Nephron progenitor cell (in vitro differentiated cells): ENCODE results near the gene TBL1X.
"Not testable (repeated sequence)": the region's sequence is repeated elsewhere in the genome, so short reads cannot be mapped to it uniquely, and the experiment has no call there.

Source experiments
- DNase-seq: peaks from one replicate; pipeline ENCODE4 v3.0.0; 2021
- H3K27ac Mint-ChIP-seq: 2 replicates; pipeline ENCODE4 v1.8.0; 2021; ENCODE audit warnings: mild to moderate bottlenecking, moderate library complexity, mixed read lengths
- H3K27me3 Mint-ChIP-seq: 2 replicates; pipeline ENCODE4 v1.8.0; 2021; ENCODE audit warnings: mild to moderate bottlenecking, low read depth, mixed read lengths; ENCODE audit not compliant: poor library complexity
- H3K36me3 Mint-ChIP-seq: 2 replicates; pipeline ENCODE4 v1.8.0; 2021; ENCODE audit warnings: low read depth, mixed read lengths
- H3K4me1 Mint-ChIP-seq: 2 replicates; pipeline ENCODE4 v1.8.0; 2021; ENCODE audit warnings: mixed read lengths
- H3K4me3 Mint-ChIP-seq: 2 replicates; pipeline ENCODE4 v1.8.0; 2021; ENCODE audit warnings: mild to moderate bottlenecking, moderate library complexity, mixed read lengths
- H3K9me3 Mint-ChIP-seq: 2 replicates; pipeline ENCODE4 v1.8.0; 2021; ENCODE audit warnings: mild to moderate bottlenecking, moderate library complexity, mixed read lengths
- TF ChIP-seq, protein P1 (sequence below): fragments of 200-600 bp; sonication (generic); IDR thresholded peaks from 2 replicates; pipeline ENCODE4 v1.5.0; 2021; ENCODE audit warnings: antibody characterized with exemption

The TBL1X gene

GRCh38 chrX:9473708-9474107 lies 8.8 kb downstream of the TBL1X start:
- no peak overlapping the region for H3K4me3 Mint-ChIP-seq
- peaks cover 35% of the 10 kb centered on the region for H3K4me1 Mint-ChIP-seq
- no peak overlapping the region for H3K27ac Mint-ChIP-seq
- peaks cover 79% of the 10 kb centered on the region for H3K36me3 Mint-ChIP-seq
- no peaks in the 10 kb centered on the region for H3K27me3 Mint-ChIP-seq
- no peak for DNase-seq
- H3K9me3 Mint-ChIP-seq = peaks cover 73% of the 10 kb centered on the region
- TF ChIP-seq, protein P1, sequence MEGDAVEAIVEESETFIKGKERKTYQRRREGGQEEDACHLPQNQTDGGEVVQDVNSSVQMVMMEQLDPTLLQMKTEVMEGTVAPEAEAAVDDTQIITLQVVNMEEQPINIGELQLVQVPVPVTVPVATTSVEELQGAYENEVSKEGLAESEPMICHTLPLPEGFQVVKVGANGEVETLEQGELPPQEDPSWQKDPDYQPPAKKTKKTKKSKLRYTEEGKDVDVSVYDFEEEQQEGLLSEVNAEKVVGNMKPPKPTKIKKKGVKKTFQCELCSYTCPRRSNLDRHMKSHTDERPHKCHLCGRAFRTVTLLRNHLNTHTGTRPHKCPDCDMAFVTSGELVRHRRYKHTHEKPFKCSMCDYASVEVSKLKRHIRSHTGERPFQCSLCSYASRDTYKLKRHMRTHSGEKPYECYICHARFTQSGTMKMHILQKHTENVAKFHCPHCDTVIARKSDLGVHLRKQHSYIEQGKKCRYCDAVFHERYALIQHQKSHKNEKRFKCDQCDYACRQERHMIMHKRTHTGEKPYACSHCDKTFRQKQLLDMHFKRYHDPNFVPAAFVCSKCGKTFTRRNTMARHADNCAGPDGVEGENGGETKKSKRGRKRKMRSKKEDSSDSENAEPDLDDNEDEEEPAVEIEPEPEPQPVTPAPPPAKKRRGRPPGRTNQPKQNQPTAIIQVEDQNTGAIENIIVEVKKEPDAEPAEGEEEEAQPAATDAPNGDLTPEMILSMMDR = no peak

DNA sequence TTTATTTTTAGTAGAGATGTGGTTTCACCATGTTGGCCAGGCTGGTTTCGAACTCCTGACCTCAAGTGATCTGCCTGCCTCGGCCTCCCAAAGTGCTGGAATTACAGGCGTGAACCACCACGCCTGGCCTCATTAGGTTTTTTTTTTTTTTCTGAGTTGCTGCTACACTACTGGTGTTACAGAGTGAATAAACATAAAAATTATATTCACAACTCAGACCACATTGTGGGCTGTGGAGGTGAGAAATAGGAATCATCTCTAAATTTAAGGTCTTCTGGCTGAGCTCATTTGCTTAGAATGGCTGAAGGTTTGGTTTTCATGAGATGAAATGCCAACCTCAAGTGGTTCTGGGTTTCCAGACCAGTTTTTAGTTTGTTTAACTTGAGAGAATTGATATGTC lies 10.6 kb downstream of the TBL1X start:
- Mint-ChIP-seq H3K36me3 (peaks cover 84% of the 10 kb centered on the region), H3K4me1 (peaks cover 29% of the 10 kb centered on the region), H3K9me3 (peaks cover 79% of the 10 kb centered on the region)
- not testable (repeated sequence) for H3K27me3 Mint-ChIP-seq, H3K4me3 Mint-ChIP-seq, H3K27ac Mint-ChIP-seq, DNase-seq

DNA sequence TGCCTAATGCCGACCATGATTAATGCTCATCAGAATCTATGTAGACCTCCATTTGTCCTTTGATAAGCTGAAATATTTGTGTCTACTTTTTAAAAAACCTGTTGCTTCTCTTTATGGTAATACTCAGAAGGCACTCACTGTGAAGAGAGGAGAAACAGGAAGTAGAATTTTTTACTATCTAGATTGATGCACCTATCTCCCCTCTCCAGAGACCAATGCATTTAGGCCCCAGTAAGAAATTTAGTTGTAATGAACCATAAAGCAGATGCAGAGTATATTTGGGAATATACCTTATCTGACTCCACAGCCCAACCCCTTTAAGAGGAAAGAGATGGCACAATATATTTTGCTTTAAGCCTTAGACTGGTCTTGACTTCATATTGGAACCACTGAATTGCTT lies 11.1 kb downstream of the TBL1X start:
- Mint-ChIP-seq H3K9me3 (peaks cover 79% of the 10 kb centered on the region), H3K27ac (no peak overlapping the region), H3K4me3 (no peak overlapping the region), H3K4me1 (peaks cover 27% of the 10 kb centered on the region), H3K36me3 (peaks cover 84% of the 10 kb centered on the region), H3K27me3 (peaks cover 5% of the 10 kb centered on the region)
- no peak for DNase-seq
- TF ChIP-seq, protein P1 = no peak

DNA sequence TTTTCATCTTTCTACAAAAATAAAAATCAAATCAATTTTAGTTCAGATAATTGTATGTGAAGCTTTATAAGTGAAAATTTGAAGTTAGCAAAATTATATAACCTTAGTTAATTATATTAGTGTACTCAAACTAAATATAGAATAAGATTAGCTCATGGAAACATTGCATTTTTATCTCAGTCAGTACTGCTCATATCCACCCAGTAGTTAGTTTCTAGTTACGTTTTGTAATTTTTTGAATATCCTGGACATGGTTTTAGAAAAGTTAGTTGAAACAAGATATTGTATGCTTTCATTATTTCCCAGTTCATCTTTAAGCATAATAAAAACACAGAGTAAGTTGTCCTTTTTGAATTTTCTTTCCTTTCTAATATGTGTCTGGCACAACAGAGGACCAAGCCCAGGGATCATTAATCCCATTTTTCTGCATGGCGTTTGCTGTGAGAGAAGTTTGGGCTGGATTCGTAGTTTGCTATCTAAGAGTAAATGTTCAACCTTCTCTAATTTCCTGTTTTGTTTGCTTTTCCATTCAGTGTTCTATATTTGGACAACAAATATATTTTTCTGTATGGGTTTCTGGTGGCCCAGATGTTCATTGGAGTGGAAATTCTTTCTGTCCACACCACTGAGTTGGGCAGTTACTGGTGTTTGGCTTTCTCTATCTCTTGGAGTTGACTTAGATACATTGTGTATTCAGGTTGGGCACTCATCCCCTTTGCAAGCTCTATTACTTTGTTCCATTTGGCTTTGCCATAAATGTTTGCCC lies 12.1 kb downstream of the TBL1X start:
- Mint-ChIP-seq H3K4me3 (no peak overlapping the region), H3K9me3 (peaks cover 75% of the 10 kb centered on the region), H3K27ac (no peak overlapping the region), H3K4me1 (peaks cover 17% of the 10 kb centered on the region), H3K36me3 (peaks cover 84% of the 10 kb centered on the region), H3K27me3 (peaks cover 5% of the 10 kb centered on the region)
- TF ChIP-seq, protein P1 = no peak
- DNase-seq = no peak

DNA sequence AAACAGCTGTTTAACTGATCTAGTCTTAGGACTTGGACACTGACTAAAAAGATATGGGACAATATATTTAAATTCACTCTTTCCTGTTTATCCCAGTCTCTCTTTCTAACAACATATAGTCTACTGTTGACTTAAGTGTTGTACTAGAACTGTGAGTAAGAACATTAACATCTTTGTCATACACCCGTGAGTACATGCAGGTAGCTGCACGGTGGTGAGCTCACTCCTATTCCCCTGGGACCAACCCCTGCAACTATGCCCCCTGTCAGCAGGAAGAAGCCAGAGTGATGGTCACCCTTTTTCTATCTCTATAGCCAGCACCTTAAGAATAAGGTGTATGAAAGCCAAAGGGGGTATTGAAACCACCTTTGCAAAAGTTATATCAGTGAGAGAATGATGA lies 17.6 kb downstream of the TBL1X start:
- DNase-seq = no peak
- no peak overlapping the region for H3K27ac Mint-ChIP-seq
- TF ChIP-seq, protein P1 = no peak
- peaks cover 5% of the 10 kb centered on the region for H3K27me3 Mint-ChIP-seq
- H3K4me3 Mint-ChIP-seq = no peak overlapping the region
- peaks cover 85% of the 10 kb centered on the region for H3K9me3 Mint-ChIP-seq
- H3K4me1 Mint-ChIP-seq = peaks cover 24% of the 10 kb centered on the region
- H3K36me3 Mint-ChIP-seq = peaks cover 95% of the 10 kb centered on the region

DNA sequence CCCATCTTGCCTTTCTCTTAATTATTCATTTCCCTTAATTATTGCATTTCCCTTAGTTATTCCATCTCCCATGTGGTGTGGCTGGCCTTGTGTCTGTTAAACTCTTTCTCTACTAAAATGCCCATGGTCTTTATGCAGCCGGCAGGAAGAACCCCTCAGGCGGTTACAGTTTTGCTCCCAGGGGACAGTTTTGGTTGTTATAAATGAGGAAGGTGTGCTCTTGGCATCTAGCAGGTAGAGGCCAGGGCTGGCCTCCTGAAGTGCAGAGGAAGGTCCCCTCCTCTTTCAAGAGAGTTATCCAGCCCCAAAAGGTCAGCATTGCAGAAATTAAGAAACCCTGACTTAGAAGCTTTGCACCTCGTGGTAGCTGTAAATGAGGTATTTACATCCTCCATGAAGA lies 18.0 kb downstream of the TBL1X start:
- TF ChIP-seq, protein P1 = no peak
- no peak for DNase-seq
- peaks cover 95% of the 10 kb centered on the region for H3K36me3 Mint-ChIP-seq
- peaks cover 5% of the 10 kb centered on the region for H3K27me3 Mint-ChIP-seq
- no peak overlapping the region for H3K4me3 Mint-ChIP-seq
- peaks cover 85% of the 10 kb centered on the region for H3K9me3 Mint-ChIP-seq
- peaks cover 24% of the 10 kb centered on the region for H3K4me1 Mint-ChIP-seq
- H3K27ac Mint-ChIP-seq = peak overlapping the region; percentile 25
